Epidermal melanocyte (primary cell): ENCODE data around the gene KCNK17.
A peak's percentile ranks its signal among the peaks of the same experiment; 100 is the strongest.
"Not testable (repeated sequence)": the region's sequence is repeated elsewhere in the genome, so short reads cannot be mapped to it uniquely, and the experiment has no call there.

ENCODE experiments used
- DNase-seq: peaks from one replicate; pipeline ENCODE4 v3.0.0; 2011; ENCODE audit warnings: low spot score; ENCODE audit not compliant: insufficient read length

The KCNK17 gene

GRCh38 chr6:39302669-39303424 lies 11.4 kb downstream of the KCNK17 start:
- DNase-seq, result peak; percentile 76

GRCh38 chr6:39302011-39302410 lies 12.2 kb downstream of the KCNK17 start:
- DNase-seq, result no peak

GRCh38 chr6:39301606-39302005 lies 12.6 kb downstream of the KCNK17 start:
- DNase-seq, result no peak

- no peak for DNase-seq
Measured at GRCh38 chr6:39300739-39301138, 13.5 kb downstream of the KCNK17 start.

GRCh38 chr6:39298061-39298460 lies 16.2 kb downstream of the KCNK17 start:
- DNase-seq, result no peak

DNA sequence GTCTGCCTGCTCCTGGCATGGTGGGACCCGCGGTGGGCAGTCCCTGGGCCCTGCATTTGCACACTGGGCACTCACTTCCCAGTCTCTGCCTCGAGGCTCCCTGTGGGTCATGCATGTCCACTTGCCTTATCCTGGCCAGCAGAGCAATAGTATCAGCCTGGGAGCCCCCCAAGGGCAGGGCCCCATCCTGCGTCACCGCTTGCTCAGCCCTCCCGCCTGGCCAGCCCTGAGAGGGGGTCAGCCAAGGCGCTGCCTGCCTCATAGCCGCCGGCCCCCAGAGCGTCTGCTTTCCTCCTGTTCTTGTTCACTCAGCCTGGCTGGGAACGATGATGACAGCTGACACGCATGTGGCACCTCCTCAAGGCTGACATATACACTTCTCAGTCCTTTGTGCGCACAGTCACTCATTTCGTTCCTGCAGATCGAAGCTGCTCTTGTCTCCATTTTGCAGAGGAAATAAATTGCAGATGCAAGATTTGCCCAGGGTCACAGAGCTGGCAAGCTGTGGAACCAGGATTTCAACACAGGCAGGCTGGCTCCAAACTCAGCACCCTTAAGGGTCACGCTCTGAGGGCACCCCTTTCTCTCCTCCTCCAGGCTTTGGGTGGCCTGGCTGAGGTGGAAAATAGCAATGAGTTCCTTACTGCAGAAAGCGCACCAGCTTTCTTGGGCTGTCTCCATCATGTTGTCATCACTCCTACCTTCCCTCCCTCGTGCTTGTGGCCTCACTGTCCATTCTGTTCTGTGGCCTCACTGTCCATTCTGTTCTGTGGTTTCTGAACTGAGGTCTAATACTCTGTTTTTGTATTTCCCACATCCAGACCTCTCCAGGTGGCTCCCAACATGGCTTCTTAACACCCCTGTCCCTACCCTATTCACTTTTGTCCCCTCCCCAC lies 17.2 kb downstream of the KCNK17 start:
- DNase-seq, result no peak

GRCh38 chr6:39295611-39296011 lies 18.6 kb downstream of the KCNK17 start:
- no peak for DNase-seq

DNA sequence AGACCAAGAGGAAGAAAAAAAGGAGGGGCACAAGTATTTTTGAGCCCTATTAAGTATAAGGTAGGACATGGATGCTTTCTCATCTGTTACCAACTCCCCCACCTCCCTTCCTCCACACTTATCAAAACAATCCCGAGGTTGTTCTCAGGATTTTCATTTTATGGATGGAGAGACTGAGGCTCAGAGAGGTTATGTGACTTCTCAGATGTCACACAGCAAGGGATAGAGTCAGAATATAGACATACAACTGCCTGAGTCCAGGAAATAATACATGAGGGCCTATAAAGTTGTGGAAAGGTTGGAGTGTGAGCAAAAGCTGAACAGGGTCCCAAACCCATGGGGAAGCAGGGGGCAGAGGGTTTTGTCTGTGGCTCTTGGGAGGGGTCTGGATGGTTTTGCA lies 19.3 kb downstream of the KCNK17 start:
- no peak for DNase-seq

DNA sequence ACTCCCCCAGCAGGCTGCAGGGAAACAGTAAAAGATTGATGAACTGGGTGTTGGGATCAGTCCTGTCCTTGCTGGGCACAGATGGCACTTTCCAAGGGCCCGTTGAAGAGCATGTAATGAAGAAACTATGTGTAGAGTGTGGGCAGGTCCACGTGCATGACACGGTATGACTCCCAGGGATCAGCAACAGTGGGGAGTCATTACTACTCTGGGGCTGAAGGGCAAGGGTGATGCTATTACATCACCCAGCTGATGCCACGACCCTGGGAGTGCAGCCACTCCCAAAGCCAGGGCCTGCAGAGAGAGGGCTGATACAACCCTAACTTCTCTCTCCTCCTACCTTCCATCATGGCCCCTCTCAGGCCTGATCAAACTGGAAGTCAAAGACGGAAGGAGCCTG lies 20.1 kb downstream of the KCNK17 start:
- DNase-seq, result no peak

DNA sequence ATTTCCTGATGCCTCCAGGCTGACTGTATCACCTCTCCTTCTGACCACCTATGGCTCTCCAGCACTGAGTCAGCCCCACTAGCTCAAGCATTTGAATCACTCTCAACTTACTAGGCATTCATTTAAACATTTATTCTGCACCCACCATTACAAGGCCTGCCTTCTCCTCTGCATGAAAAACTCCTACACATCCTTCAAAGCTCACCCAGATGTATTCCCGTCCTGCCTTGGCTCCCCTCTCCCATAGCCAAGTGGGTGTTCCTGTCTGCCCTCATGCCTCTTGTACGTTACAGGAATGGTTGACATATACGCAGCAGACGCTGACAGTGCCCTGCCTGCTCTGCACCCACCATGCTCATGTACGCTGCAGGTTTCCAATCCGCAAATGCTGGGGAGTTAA lies 21.6 kb downstream of the KCNK17 start:
- no peak for DNase-seq

- DNase-seq, result no peak
Measured at GRCh38 chr6:39289490-39289889, 24.7 kb downstream of the KCNK17 start.

DNA sequence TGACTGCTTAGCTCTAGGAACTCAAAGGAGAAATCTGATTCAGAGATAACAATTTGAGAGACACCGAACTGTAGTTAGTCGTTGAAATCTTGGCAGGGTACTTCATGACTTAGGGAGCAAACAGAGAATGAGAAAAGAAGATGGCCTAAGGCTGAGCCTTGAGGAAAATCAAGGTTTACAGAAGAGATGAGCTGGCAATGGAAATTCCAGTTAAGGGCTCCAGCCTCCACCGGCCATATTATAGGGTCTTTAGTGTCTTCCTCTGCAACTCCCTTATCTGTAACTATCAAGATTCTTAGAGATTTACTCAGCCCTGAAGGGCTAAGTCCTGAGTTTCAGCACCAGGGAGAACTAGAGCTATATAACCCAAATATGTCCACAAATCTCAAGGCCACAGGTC lies 26.6 kb downstream of the KCNK17 start:
- no peak for DNase-seq

GRCh38 chr6:39286596-39286995 lies 27.6 kb downstream of the KCNK17 start:
- not testable (repeated sequence) for DNase-seq

DNA sequence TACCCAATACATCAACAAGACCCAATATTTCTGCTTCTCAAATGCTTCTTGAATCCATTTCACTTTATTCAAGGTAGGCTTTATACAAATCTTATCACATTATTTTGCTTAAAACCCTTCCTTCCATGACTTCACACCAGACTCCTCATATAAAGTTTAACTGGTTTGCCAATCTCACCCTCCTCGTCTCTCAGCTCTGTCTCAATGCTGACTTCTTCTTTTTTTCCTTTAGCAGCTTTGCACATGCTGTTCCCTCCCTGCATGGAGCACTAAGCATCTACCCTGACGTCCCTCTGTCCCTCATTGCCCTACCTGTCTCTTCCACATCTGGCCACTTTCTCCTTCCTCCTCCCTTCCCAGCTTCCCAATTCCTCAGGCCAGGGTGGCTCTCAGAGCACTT lies 31.4 kb downstream of the KCNK17 start:
- DNase-seq, result no peak

- DNase-seq, result peak; percentile 1
Measured at GRCh38 chr6:39281312-39281980, 32.8 kb downstream of the KCNK17 start.

DNA sequence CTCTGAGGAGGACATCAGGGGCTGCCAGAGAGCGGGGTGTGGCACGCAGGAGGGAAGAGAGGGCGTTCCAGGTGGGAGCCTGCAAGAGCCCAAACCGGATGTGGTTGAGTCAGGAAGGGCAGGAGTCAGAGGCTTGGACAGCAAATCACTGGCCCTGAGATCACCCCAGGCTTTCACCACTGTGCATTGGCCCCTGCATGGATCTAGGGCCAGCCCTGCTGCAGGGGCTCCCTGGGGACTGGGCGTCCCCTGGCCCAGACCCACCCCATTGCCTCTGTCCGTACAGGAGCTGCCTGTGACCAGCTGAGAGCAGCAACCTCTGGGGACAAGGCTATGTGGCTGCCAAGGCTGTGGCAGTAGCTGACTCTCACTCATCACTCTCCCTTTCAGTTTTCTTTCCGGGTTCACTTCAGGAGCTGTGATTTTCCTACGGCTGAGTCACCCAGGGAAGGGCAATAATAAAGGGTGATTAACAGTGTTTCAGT lies 33.9 kb downstream of the KCNK17 start:
- peak; percentile 7 for DNase-seq

DNA sequence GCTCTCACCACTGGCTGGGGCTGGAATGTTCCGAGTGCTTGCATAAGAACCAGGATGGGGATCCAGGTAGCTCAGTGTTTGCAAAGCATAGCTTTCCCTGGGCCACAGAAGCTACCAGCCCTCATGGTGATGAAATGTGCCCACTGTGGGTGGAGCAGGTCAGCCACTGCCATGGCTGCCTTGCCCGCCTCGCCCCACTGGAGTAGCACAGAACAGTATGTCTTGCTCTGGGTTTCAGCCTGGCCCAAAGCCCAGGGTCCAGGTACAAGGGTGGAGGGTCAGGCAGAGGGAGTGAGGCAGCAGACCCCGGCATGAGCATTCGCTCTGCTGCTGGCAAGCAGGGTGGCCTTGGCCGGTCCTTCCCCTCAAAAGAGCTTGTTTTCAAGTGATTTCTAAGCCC lies 34.7 kb downstream of the KCNK17 start:
- DNase-seq, result no peak

- no peak for DNase-seq
Measured at GRCh38 chr6:39276379-39276995, 37.7 kb downstream of the KCNK17 start.

DNA sequence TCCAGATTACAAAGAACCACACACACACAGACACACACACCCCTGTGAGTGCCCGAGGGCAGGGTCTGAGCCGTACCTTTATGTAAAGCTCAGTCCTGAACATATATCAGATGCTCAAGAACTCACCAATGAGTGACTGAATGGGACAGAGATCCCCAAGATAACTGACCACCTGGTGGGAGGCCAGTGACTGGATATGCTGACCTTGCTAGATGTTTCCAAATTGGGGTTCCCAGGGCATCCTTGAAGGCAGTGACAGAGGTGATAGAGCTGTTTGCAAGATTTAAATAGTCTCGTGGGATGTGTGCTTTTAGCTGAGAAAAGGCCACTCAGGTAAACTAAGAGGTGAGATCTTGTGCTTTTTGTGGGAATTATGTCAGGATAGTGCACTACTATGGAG lies 39.3 kb downstream of the KCNK17 start:
- no peak for DNase-seq

DNA sequence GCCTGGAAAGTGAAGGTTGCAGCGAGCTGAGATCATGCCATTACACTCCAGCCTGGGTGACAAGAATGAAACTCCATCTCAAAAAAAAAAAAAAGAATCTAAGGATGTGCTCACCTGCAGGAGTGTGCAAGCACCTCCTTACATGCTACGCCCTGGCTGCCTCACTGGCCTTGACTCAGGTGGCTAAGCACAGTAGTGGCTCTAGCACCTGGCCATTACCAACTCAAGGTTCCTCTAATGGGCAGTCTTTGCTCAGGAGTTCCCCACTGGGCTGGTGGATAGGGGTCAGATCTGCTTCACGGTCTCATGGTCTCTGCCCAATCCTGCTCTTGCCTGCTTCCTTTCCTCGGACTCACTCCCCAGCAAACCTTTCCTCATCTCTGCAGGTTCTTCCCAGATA lies 39.7 kb downstream of the KCNK17 start:
- DNase-seq, result no peak

- DNase-seq, result no peak
Measured at GRCh38 chr6:39273406-39273821, 40.8 kb downstream of the KCNK17 start.
